Vein endothelial cell (primary cell): ENCODE results near the gene GGT1. TPM values are rescaled to one million over a fixed set of nuclear protein-coding genes. Genes with fewer than 3 reads are reported as not detected.

Experiments used
- total RNA-seq: library from RNA; depleted of rRNA; stranded (reverse); fragments of >200 nt; gene quantifications from 2 replicates; pipeline ENCODE4 v1.2.3, GENCODE V29; 2012

GGT1 gene
- 1.3 and 2.3 TPM in 2 replicates for total RNA-seq

GRCh38 chr22:24602847-24603769 lies at the start of gene GGT1:
TSS of gene GGT1 (plus strand) at chr22:24603193. CDS start at chr22:24611082, 7,889 bp downstream.

GRCh38 chr22:24554313-24555164 lies 48.5 kb upstream of the GGT1 start, which contains the start of gene GUCD1:
TSS of gene GUCD1 (minus strand) at chr22:24555138. CDS start at chr22:24554991, 147 bp downstream.

GRCh38 chr22:24555165-24556039 lies 47.6 kb upstream of the GGT1 start, which contains the start of gene SNRPD3:
TSS of gene SNRPD3 (plus strand) at chr22:24555999. CDS start at chr22:24557675, 1,676 bp downstream.

GRCh38 chr22:24592851-24593558 lies 10.0 kb upstream of the GGT1 start, which contains the start of gene LRRC75B:
TSS of gene LRRC75B (minus strand) at chr22:24593073. CDS start at chr22:24593039, 34 bp downstream.

Other genes with a start within 250 kb of the GGT1 start
- 10.6 and 18.6 TPM in 2 replicates for gene ADORA2A, start 175.6 kb upstream of the GGT1 start, total RNA-seq
- gene UPB1, start 107.9 kb upstream of the GGT1 start, total RNA-seq: 0.33 TPM in 1 of 2 replicates, not detected in the other
- 171 and 204 TPM in 2 replicates for gene GUCD1, start 48.1 kb upstream of the GGT1 start, total RNA-seq
- 104 and 158 TPM in 2 replicates for gene SNRPD3, start 47.2 kb upstream of the GGT1 start, total RNA-seq
- gene LRRC75B, start 10.1 kb upstream of the GGT1 start, total RNA-seq: 5.9 and 6.0 TPM in 2 replicates
- not detected in 2 replicates for gene PIWIL3, start 171.5 kb downstream of the GGT1 start, total RNA-seq
- gene SGSM1, start 203.0 kb downstream of the GGT1 start, total RNA-seq: 0.98 and 1.1 TPM in 2 replicates